ENCODE data around the gene OR6P1. TPM values are rescaled to one million over a fixed set of nuclear protein-coding genes. Genes with fewer than 3 reads are reported as not detected.

OR6P1 gene
- total RNA-seq, 6 experiments from 2014 or later: not detected

GRCh38 chr1:158564608-158565007 is 5.8 kb downstream of the OR6P1 start:
- Mint-ChIP-seq H3K9me3 (peaks cover 35% of the 10 kb centered on the region), H3K36me3 (ENCODE audit: low read depth) (no peaks in the 10 kb centered on the region; the same call in 1 of the 2 replicates), H3K4me3 (no peak overlapping the region), H3K4me1 (ENCODE audit: low read depth) (no peaks in the 10 kb centered on the region), H3K27ac (no peak overlapping the region), H3K27me3 (ENCODE audit: insufficient read depth) (no peaks in the 10 kb centered on the region)
- no peak for TF ChIP-seq CTCF (IDR thresholded peaks at IDR 0.05)
- DNase-seq: no peak

- Mint-ChIP-seq H3K4me1 (ENCODE audit: low read depth) (no peaks in the 10 kb centered on the region), H3K4me3 (no peak overlapping the region), H3K27me3 (ENCODE audit: insufficient read depth) (no peaks in the 10 kb centered on the region), H3K9me3 (peaks cover 42% of the 10 kb centered on the region), H3K36me3 (ENCODE audit: low read depth) (no peaks in the 10 kb centered on the region; the same call in 1 of the 2 replicates), H3K27ac (no peak overlapping the region)
- no peak for TF ChIP-seq CTCF (IDR thresholded peaks at IDR 0.05)
- DNase-seq: no peak
Observed at GRCh38 chr1:158563853-158564252, 6.5 kb downstream of the OR6P1 start.

GRCh38 chr1:158559696-158560095 is 10.7 kb downstream of the OR6P1 start:
- H3K9me3 Mint-ChIP-seq: peaks cover 31% of the 10 kb centered on the region
- no peaks in the 10 kb centered on the region for H3K36me3 Mint-ChIP-seq (ENCODE audit: low read depth)
- H3K27ac Mint-ChIP-seq: no peak overlapping the region
- H3K4me3 Mint-ChIP-seq: no peak overlapping the region
- DNase-seq: no peak
- TF ChIP-seq CTCF (IDR thresholded peaks at IDR 0.05): no peak
- H3K4me1 Mint-ChIP-seq (ENCODE audit: low read depth): no peaks in the 10 kb centered on the region
- H3K27me3 Mint-ChIP-seq (ENCODE audit: insufficient read depth): no peaks in the 10 kb centered on the region

- TF ChIP-seq CTCF (IDR thresholded peaks at IDR 0.05): no peak
- DNase-seq: no peak
- Mint-ChIP-seq H3K4me1 (ENCODE audit: low read depth) (no peaks in the 10 kb centered on the region), H3K36me3 (ENCODE audit: low read depth) (no peaks in the 10 kb centered on the region), H3K9me3 (peaks cover 5% of the 10 kb centered on the region; the same call in 1 of the 2 replicates), H3K4me3 (no peak within 1 kb of the TSS), H3K27ac (no peak within 1 kb of the TSS), H3K27me3 (ENCODE audit: insufficient read depth) (peaks cover 2% of the 10 kb centered on the region; the same call in 1 of the 2 replicates)
Observed at GRCh38 chr1:158554352-158554751, 16.0 kb downstream of the OR6P1 start, which contains the start of gene OR6Y1. Gene OR6Y1, minus strand, starts transcription at chr1:158554405. Its CDS starts 6,300 bp downstream, at chr1:158548105.

- no peak overlapping the region for H3K27ac Mint-ChIP-seq
- H3K27me3 Mint-ChIP-seq (ENCODE audit: insufficient read depth): peaks cover 2% of the 10 kb centered on the region; the same call in 1 of the 2 replicates
- no peak for TF ChIP-seq CTCF (IDR thresholded peaks at IDR 0.05)
- DNase-seq: no peak
- H3K4me1 Mint-ChIP-seq (ENCODE audit: low read depth): no peaks in the 10 kb centered on the region
- H3K36me3 Mint-ChIP-seq (ENCODE audit: low read depth): no peaks in the 10 kb centered on the region
- H3K4me3 Mint-ChIP-seq: no peak overlapping the region
- peaks cover 5% of the 10 kb centered on the region; the same call in 1 of the 2 replicates for H3K9me3 Mint-ChIP-seq
Observed at GRCh38 chr1:158552296-158552695, 18.1 kb downstream of the OR6P1 start.

- no peak for TF ChIP-seq CTCF (IDR thresholded peaks at IDR 0.05)
- Mint-ChIP-seq H3K9me3 (peaks cover 6% of the 10 kb centered on the region; the same call in 1 of the 2 replicates), H3K27me3 (ENCODE audit: insufficient read depth) (no peaks in the 10 kb centered on the region), H3K4me1 (ENCODE audit: low read depth) (no peaks in the 10 kb centered on the region), H3K27ac (no peak overlapping the region), H3K36me3 (ENCODE audit: low read depth) (no peaks in the 10 kb centered on the region), H3K4me3 (no peak overlapping the region)
- DNase-seq: no peak
Observed at GRCh38 chr1:158547533-158547932, 22.8 kb downstream of the OR6P1 start.

All from HFFc6 (cell line).